Mesothelial cell of epicardium (in vitro differentiated cells): ENCODE measurements around the gene ATP8B2. TPM values are rescaled to one million over a fixed set of nuclear protein-coding genes. Genes with fewer than 3 reads are reported as not detected.

Source experiments
- DNase-seq, 2 experiments: peaks; one replicate each; pipeline ENCODE4 v3.0.0; 2021; ENCODE audit warnings: low spot score in 2 of 2; ENCODE audit not compliant: unreplicated experiment in 2 of 2
- H3K27ac Mint-ChIP-seq: 2 replicates; pipeline ENCODE4 v1.8.0; 2021; ENCODE audit warnings: mixed read lengths
- H3K27me3 Mint-ChIP-seq: 2 replicates; pipeline ENCODE4 v1.8.0; 2021; ENCODE audit warnings: low read depth, mixed read lengths
- H3K36me3 Mint-ChIP-seq: 2 replicates; pipeline ENCODE4 v1.8.0; 2021; ENCODE audit warnings: mixed read lengths
- H3K4me1 Mint-ChIP-seq: 2 replicates; pipeline ENCODE4 v1.8.0; 2021; ENCODE audit warnings: mixed read lengths
- H3K4me3 Mint-ChIP-seq: 2 replicates; pipeline ENCODE4 v1.8.0; 2021; ENCODE audit warnings: mild to moderate bottlenecking, moderate library complexity, mixed read lengths
- H3K9me3 Mint-ChIP-seq: 2 replicates; pipeline ENCODE4 v1.8.0; 2021; ENCODE audit warnings: mixed read lengths
- total RNA-seq: library from RNA; stranded (reverse); gene quantifications from 3 replicates; pipeline ENCODE4 v1.2.1, GENCODE V29; 2021
- TF ChIP-seq, protein P1 (sequence below): fragments of 200-600 bp; sonication (generic); IDR thresholded peaks from one replicate; pipeline ENCODE4 v1.5.0; 2021; ENCODE audit warnings: antibody characterized with exemption; ENCODE audit not compliant: unreplicated experiment

ATP8B2 gene
- total RNA-seq, 1 donor from 2014 or later, result 38.6 TPM

DNA sequence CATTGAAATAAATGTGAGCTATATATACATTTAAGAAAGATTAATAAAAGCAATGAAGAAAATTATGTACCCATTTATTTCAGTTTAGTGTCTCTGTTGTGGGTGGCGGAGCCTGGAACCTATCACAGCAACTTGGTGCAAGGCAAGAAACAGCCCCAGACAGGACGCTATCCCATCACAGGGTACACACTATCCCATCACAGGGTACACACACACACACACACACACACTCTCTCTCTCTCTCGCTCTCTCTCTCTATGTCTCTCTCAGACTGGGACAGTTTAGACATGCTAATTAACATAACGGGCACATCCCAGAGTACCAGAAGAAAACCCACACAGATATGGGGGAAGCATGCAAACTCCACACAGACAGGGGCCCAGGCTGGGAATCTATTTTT lies 73.4 kb downstream of the ATP8B2 start:
- TF ChIP-seq, protein P1, sequence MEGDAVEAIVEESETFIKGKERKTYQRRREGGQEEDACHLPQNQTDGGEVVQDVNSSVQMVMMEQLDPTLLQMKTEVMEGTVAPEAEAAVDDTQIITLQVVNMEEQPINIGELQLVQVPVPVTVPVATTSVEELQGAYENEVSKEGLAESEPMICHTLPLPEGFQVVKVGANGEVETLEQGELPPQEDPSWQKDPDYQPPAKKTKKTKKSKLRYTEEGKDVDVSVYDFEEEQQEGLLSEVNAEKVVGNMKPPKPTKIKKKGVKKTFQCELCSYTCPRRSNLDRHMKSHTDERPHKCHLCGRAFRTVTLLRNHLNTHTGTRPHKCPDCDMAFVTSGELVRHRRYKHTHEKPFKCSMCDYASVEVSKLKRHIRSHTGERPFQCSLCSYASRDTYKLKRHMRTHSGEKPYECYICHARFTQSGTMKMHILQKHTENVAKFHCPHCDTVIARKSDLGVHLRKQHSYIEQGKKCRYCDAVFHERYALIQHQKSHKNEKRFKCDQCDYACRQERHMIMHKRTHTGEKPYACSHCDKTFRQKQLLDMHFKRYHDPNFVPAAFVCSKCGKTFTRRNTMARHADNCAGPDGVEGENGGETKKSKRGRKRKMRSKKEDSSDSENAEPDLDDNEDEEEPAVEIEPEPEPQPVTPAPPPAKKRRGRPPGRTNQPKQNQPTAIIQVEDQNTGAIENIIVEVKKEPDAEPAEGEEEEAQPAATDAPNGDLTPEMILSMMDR, result no peak
- DNase-seq, result no peak
- Mint-ChIP-seq H3K4me3 (no peak overlapping the region), H3K36me3 (no peaks in the 10 kb centered on the region), H3K27me3 (peaks cover 19% of the 10 kb centered on the region), H3K4me1 (no peaks in the 10 kb centered on the region), H3K9me3 (peaks cover 14% of the 10 kb centered on the region), H3K27ac (no peak overlapping the region)

DNA sequence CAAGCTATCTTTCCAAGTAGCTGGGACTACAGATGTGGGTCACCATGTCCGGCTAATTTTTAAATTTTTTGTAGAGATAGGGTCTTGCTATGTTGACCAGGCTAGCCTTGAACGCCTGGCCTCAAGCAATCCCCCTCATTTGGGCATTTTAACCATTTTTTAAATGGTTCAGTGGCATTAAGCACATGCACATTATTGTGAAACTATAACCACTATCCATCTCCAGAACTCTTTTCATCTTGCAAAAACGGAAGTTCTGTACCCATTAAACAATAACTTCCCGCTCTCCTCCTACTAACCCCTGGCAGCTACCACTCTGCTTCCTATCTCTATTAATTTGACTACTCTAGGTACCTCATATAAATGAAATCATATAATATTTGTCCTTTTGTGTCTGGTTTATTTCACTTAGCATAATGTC lies 75.1 kb downstream of the ATP8B2 start:
- Mint-ChIP-seq H3K9me3 (peaks cover 9% of the 10 kb centered on the region), H3K27ac (no peak overlapping the region), H3K4me3 (no peak overlapping the region), H3K27me3 (peaks cover 35% of the 10 kb centered on the region), H3K36me3 (no peaks in the 10 kb centered on the region), H3K4me1 (no peaks in the 10 kb centered on the region)
- DNase-seq, result no peak
- TF ChIP-seq, protein P1, result no peak

Other genes with a start within 250 kb of the ATP8B2 start
- 0.04 to 0.07 TPM (median 0.07 TPM) in 3 replicates for gene NUP210L, start 170.5 kb upstream of the ATP8B2 start, total RNA-seq
- 194 to 208 TPM (median 197 TPM) in 3 replicates for gene TPM3, start 133.4 kb upstream of the ATP8B2 start, total RNA-seq
- not detected in 3 replicates for gene CFAP141, start 119.2 kb upstream of the ATP8B2 start, total RNA-seq
- 265 to 283 TPM (median 271 TPM) in 3 replicates for gene UBAP2L, start 104.6 kb upstream of the ATP8B2 start, total RNA-seq
- 34.7 to 38.3 TPM (median 36.8 TPM) in 3 replicates for gene HAX1, start 52.9 kb upstream of the ATP8B2 start, total RNA-seq
- 0.57 to 1.00 TPM (median 0.60 TPM) in 3 replicates for gene AQP10, start 4.4 kb upstream of the ATP8B2 start, total RNA-seq
- 0.78 to 1.2 TPM (median 0.97 TPM) in 3 replicates for gene IL6R, start 79.8 kb downstream of the ATP8B2 start, total RNA-seq
- 0.18 to 0.69 TPM (median 0.31 TPM) in 3 replicates for gene TDRD10, start 176.7 kb downstream of the ATP8B2 start, total RNA-seq
- 0.29 to 0.54 TPM (median 0.47 TPM) in 3 replicates for gene SHE, start 176.9 kb downstream of the ATP8B2 start, total RNA-seq
- gene UBE2Q1, start 233.1 kb downstream of the ATP8B2 start, total RNA-seq, result 56.8 to 60.1 TPM (median 57.6 TPM) in 3 replicates
- 0.31 to 0.58 TPM (median 0.45 TPM) in 3 replicates for gene CHRNB2, start 242.3 kb downstream of the ATP8B2 start, total RNA-seq